Aorta (tissue), 5 donors: ENCODE measurements around the gene SPATA19. TPM values are rescaled to one million over a fixed set of nuclear protein-coding genes. Genes with fewer than 3 reads are reported as not detected.

Experiments used
- ATAC-seq: fragments of 200-7000 bp; cut with Tn5 transposase; one replicate; pipeline ENCODE4 v1.9.1; 2022; ENCODE audit warnings: moderate library complexity; ENCODE audit not compliant: low FRiP score
- DNase-seq, 2 donors: peaks; one replicate each; pipeline ENCODE4 v3.0.0-alpha.2; 2020
- H3K27ac ChIP-seq, 2 donors: one replicate each; pipeline ENCODE4 v1.5.1; 2013; ENCODE audit warnings: low read length in 2 of 2, mild to moderate bottlenecking in 2 of 2, moderate library complexity in 2 of 2, control low read depth in 1 of 2, inconsistent platforms in 1 of 2, low read depth in 1 of 2
- H3K27me3 ChIP-seq, 2 donors: one replicate each; pipeline ENCODE4 v1.6.1; 2013; ENCODE audit warnings: control low read depth in 1 of 2, low read length in 1 of 2, mild to moderate bottlenecking in 1 of 2, moderate library complexity in 1 of 2; ENCODE audit not compliant: insufficient read depth in 2 of 2, control insufficient read depth in 1 of 2
- H3K36me3 ChIP-seq, 2 donors: one replicate each; pipeline ENCODE4 v1.6.1; 2013; ENCODE audit warnings: control low read depth in 1 of 2, low read length in 1 of 2, mild to moderate bottlenecking in 1 of 2; ENCODE audit not compliant: insufficient read depth in 2 of 2, control insufficient read depth in 1 of 2
- H3K4me1 ChIP-seq, 2 donors: one replicate each; pipeline ENCODE4 v1.6.1; 2013; ENCODE audit warnings: low read length in 2 of 2, control low read depth in 1 of 2, mild to moderate bottlenecking in 1 of 2, moderate library complexity in 1 of 2; ENCODE audit not compliant: insufficient read depth in 2 of 2, control insufficient read depth in 1 of 2
- H3K4me3 ChIP-seq, 2 donors: one replicate each; pipeline ENCODE4 v1.5.1; 2013; ENCODE audit warnings: low read length in 2 of 2, control low read depth in 1 of 2, mild to moderate bottlenecking in 1 of 2
- H3K9me3 ChIP-seq: one replicate; pipeline ENCODE4 v1.6.1; 2013; ENCODE audit warnings: mild to moderate bottlenecking, low read length; ENCODE audit not compliant: control insufficient read depth
- WGBS, 2 donors: extraction: QIAGEN DNeasy Blood & Tissue Kit; methylation state at CpG; one replicate each; pipeline ENCODE4 v1.1.7; 2013; 5-methylcytosine and 5-hydroxymethylcytosine counted together
- intact Hi-C, 2 donors: fragments of 100-400 bp; cut with DNase I; formaldehyde crosslinking; loops; one replicate each; pipeline versions ENCODE4 v1.14.2 to v1.15.0; 2022
- polyA plus RNA-seq, 2 donors: library from polyadenylated mRNA; stranded (reverse); fragments of 200-250 nt; gene quantifications; one replicate each; pipeline ENCODE4 v1.2.3, GENCODE V29; 2013
- total RNA-seq, 2 donors: library from RNA; stranded (reverse); fragmentation: NEBNext Ultra II Directional; extraction: Animal tissue kit (Norgen Biotek cat#: 25700); gene quantifications; one replicate each; pipeline ENCODE4 v1.2.1, GENCODE V29; 2021
- donor health status: healthy with polysubstance abuse.
- donor health status: Bipolar disorder and iron deficiency.
- donor health status: DM: no; HTN: no; CAD: no.
- donor health status: DM: no; HTN: no; CAD: no.
- donor health status: DM: yes; HTN: yes; CAD: no.

SPATA19 gene
- total and polyA plus RNA-seq, 4 donors = not detected

DNA sequence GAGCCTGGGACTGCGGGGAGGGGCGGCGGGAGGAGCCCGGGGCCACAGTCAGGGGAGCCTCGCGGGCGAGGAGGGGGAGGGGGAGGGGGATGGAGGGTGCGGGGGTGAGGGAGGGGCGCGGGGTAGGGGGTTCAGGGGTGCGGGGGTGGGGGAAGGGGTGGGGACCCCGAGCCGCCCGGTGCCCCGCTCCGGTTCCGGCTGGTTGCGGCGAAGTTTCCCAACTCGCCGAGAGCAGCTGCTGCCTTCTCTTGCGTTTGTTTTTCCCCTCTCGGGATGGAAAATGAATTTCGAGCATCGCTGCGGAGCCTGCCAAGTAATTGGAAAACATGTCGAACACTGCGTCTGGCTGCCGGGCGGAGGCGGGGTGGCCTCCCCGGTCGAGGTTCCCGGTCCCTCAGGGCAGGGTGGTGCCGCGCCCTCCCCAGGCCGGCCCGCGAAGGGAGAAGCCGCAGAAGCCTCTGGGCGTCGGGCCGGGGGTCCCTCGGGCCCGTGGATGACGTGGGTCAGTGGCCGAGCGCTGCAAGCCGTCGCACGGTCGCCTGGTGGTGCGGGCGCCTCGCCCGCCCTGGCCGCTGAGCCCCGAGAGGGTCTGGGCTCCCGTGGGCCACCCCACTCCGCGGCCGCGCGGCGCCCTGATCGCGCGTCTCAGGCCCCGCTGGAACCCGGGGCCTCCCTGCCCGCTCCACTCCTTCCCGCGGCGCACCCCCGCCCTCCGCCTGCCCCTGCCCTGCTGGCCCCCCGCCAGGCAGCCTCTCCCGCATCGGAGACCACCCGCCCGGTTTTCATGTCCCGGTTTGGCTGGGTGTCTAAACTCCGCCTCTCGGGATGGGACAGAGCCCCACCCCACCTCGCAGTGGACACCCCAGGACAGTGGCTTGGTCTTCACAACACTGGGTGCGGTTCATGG is 12.1 kb downstream of the SPATA19 start:
- ATAC-seq (no peak), DNase-seq (no peak)
- H3K4me1 ChIP-seq = no peaks in the 10 kb centered on the region
- H3K27ac ChIP-seq = no peak overlapping the region
- no peaks in the 10 kb centered on the region for H3K9me3 ChIP-seq
- no peak overlapping the region for H3K4me3 ChIP-seq
- no peaks in the 10 kb centered on the region for H3K27me3 ChIP-seq
- intact Hi-C loops = loop anchor here (5.0 to 10.0 kb wide), 2 partner anchors 696 to 748 kb away; no protein-coding TSS in a partner anchor
- no peaks in the 10 kb centered on the region for H3K36me3 ChIP-seq
- 78 to 89% methylated on average over 66 to 80 of the region's 86 CpGs for WGBS, 2 donors

DNA sequence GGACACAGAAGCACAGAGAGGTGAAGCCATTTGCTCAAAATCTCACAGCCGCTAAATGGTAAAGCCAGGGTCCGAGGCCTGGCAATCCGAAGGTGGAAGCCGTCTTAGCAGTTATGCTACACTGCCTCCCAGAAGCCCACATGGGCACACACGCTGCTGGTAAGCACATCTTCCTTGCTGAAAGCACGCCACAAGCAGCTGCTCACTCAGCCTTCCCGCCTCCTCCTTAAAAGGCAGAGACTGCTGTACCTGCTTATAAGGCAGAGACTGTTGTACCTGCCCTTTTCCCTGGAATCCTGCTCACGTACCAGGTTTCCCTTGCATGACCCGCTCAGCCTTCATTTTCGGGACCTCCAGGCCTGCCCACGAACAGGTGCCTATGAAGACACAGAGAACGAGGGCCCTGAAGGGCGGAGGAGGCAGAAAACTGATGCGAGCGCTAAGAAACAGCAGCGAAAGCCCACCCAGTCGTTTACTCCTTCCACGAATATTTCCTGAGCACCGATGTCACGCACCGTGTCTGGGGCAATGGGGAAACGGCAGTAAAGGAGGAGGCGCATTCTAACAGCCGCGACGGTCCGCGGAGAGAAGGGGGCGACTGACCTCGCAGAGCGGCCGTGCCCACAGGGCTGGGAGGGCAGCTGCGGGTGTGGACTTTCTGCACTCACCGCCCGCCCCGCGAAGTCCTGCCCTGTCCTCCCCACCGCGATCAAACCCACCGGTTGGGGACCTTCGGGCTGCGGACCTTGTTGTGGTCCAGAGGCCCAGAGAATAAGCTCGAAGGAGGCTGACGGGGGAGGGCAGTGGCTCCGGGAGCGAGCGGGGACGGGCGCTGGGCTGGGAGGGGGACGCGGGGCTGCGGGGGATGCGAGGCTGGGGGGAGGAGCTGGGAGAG is 13.0 kb downstream of the SPATA19 start:
- no peak for DNase-seq
- Histone ChIP-seq H3K27ac (no peak overlapping the region), H3K4me3 (no peak overlapping the region), H3K9me3 (no peaks in the 10 kb centered on the region), H3K27me3 (no peaks in the 10 kb centered on the region), H3K4me1 (no peaks in the 10 kb centered on the region), H3K36me3 (no peaks in the 10 kb centered on the region)
- ATAC-seq = no peak
- 91 to 93% methylated on average over 46 to 53 of the region's 53 CpGs for WGBS, 2 donors
- intact Hi-C loops = loop anchor here (5.0 to 10.0 kb wide), 2 partner anchors 695 to 748 kb away; no protein-coding TSS in a partner anchor

DNA sequence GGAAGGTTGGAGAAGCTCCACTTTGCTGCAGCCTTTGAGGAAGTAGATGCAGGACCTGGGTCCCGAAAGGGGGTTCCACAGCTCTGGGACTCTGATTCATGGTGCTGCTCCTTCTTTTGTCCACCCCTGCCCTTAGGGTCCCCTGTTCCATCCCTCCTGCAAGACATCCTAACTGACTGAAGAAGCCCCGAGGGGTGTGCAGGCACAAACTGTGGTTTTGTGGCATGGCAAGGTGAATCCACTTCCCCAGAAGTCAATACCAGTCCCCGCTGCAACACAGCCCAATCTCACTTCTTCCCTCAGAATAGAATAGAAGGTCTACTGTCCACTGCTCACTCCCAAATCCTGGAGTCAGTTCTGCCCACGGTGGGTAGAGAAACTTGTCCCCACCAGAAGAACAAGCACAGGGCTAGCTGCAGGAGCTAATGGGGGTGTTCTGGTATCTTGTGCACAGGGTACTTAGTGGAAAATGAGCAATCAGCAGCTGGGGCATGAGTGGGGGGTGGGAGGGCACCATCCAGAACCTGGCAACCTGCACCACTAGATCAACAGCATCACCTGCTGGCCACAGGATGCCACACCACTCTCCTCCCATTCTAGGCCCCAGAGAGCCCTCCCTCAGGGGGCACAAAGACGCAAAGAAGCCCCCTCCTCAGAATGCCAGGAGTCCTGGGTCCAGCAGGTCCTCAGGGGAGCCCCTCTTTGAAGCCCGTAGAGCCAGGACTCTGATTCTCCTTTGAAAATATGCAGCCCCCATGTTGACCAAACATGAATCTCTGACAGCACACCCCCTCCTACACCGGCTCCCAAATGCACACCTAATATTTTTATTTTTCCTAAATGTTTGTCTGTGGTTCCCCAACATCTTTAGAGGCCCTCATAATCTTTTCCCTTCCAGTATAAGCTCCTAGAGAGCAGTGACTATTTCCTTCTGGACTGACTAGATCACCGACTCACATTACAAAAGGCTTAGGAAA is 14.1 kb downstream of the SPATA19 start:
- DNase-seq = no peak
- Histone ChIP-seq H3K27me3 (no peaks in the 10 kb centered on the region), H3K4me1 (no peaks in the 10 kb centered on the region), H3K27ac (no peak overlapping the region), H3K9me3 (no peaks in the 10 kb centered on the region), H3K36me3 (no peaks in the 10 kb centered on the region), H3K4me3 (no peak overlapping the region)
- WGBS, 2 donors = 73 to 75% methylated on average over 8 of the region's 8 CpGs
- no peak for ATAC-seq
- intact Hi-C loops = loop anchor here (5.0 to 10.0 kb wide), 2 partner anchors 694 to 746 kb away; no protein-coding TSS in a partner anchor

DNA sequence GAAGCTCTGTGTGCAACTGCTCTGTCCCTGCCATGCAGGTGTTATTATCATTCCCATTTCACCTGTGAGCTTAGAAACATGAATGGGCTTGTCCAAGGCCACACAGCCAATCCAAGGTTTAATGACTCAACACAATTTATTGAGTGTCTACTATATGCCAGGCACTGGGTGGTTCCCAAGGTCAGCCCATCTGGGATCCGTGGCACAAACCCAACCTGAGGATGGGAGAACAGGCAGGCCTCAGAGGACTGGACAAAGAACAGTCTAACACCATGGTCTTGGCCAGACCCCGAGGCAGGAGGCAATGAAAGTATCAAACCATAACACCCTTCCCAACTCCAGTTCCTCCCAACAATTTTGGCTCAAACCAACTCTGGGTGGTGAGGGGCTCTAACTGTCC is 15.7 kb downstream of the SPATA19 start:
- Histone ChIP-seq H3K36me3 (no peaks in the 10 kb centered on the region), H3K4me1 (no peaks in the 10 kb centered on the region), H3K27me3 (no peaks in the 10 kb centered on the region), H3K27ac (no peak overlapping the region), H3K9me3 (no peaks in the 10 kb centered on the region), H3K4me3 (no peak overlapping the region)
- DNase-seq (no peak), ATAC-seq (no peak)
- 78 to 80% methylated on average over 2 of the region's 2 CpGs for WGBS, 2 donors
- intact Hi-C loops = no loop called here

DNA sequence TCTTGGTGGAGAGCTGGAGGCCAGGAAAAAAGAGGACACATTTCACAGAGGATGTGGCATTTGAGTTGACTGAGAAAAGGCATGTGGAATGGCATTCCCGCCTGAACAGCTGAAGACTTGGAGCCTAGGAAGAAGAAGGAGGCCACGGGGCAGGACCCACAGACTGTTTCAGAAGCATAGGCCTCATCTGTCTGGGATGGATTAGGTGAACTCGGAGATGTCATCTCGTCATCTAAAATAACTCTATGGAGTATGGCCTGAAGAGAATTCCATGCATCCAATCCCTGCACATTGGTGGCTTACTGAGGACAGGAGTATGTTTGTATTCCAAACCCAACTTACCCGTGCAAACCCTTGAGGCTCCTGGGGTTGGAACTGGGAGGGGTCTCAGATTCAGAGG is 16.4 kb downstream of the SPATA19 start:
- intact Hi-C loops = no loop called here
- no peak overlapping the region for H3K4me3 ChIP-seq
- no peaks in the 10 kb centered on the region for H3K4me1 ChIP-seq
- ATAC-seq = no peak
- no peak for DNase-seq
- no peaks in the 10 kb centered on the region for H3K36me3 ChIP-seq
- H3K27ac ChIP-seq = no peak overlapping the region
- no peaks in the 10 kb centered on the region for H3K9me3 ChIP-seq
- no peaks in the 10 kb centered on the region for H3K27me3 ChIP-seq
- 72% methylated on average over 5 of the region's 5 CpGs for WGBS, 2 donors

DNA sequence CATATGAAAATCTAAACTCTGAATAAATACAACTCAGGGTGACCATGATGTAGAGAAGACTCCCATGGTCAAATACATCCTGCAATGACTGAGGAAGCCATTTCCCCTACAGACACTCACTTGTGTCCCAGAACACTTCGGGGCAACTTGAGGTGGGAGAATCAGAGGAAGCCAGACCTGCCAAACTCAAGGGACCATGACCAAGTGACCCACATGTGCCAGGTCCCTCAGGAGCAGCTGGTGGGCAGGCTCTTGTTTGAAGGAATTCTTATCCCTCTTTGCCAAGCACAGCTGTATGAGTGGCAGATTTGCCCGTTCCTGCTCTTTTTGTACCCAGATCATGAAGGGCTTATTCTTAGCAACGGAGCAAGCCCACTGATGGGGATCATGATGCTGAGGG is 17.8 kb downstream of the SPATA19 start:
- no peak for ATAC-seq
- intact Hi-C loops = no loop called here
- DNase-seq = no peak

DNA sequence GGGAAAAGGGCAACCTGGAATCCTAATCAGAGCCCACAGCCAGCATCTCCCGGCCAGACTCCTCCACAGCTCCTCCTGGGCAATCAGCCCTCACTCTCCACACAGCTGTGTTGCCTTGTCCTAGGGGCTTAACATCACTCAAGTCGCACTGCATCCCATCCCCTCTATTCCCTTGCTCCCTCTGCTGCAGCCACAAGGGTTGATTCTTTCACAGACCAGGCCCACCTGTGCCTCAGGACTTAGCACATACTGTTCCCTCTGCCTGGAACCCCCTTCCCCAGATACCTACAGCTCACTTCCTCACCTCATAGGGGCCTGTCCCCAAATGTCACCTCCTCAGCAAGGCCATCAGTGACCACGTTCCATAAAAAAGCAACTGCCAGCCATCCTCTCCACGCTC is 18.4 kb downstream of the SPATA19 start:
- H3K4me3 ChIP-seq = no peak overlapping the region
- ATAC-seq (no peak), DNase-seq (no peak)
- no peaks in the 10 kb centered on the region for H3K9me3 ChIP-seq
- H3K4me1 ChIP-seq = no peaks in the 10 kb centered on the region
- intact Hi-C loops = no loop called here
- no peaks in the 10 kb centered on the region for H3K27me3 ChIP-seq
- H3K27ac ChIP-seq = no peak overlapping the region
- WGBS, 2 donors = 82 to 83% methylated on average over 4 of the region's 4 CpGs
- H3K36me3 ChIP-seq = no peaks in the 10 kb centered on the region

More for the DNA sequence above, 17.8 kb downstream of the SPATA19 start:
- no peaks in the 10 kb centered on the region for H3K27me3 ChIP-seq
- H3K4me1 ChIP-seq = no peaks in the 10 kb centered on the region
- H3K9me3 ChIP-seq = no peaks in the 10 kb centered on the region
- 54 to 64% methylated on average over 3 of the region's 3 CpGs for WGBS, 2 donors
- H3K4me3 ChIP-seq = no peak overlapping the region
- H3K36me3 ChIP-seq = no peaks in the 10 kb centered on the region
- no peak overlapping the region for H3K27ac ChIP-seq

DNA sequence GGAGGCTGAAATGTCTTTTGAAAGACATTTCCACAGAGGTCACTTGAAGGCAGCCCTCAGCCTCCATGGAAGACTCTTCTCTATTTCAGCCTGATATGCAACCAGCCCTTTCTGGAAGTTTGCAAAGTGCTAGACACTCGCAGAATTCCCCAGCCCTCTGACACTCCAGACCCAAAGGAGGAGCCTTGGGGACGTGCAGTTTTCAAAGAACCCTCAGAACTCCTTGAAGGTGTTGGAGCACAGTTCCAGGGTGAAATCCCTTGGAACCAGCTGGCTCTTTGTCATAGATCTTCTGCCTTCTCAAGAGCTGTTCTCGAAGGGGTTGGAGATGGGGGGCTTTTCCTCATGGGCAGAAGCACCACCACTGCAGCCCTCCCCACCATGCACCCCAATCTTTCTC is 19.6 kb downstream of the SPATA19 start:
- no peak for ATAC-seq
- Histone ChIP-seq H3K36me3 (no peaks in the 10 kb centered on the region), H3K4me3 (no peak overlapping the region), H3K27me3 (no peaks in the 10 kb centered on the region), H3K9me3 (no peaks in the 10 kb centered on the region), H3K4me1 (no peaks in the 10 kb centered on the region), H3K27ac (no peak overlapping the region)
- intact Hi-C loops = no loop called here
- WGBS, 2 donors = 64 to 66% methylated on average over 3 of the region's 3 CpGs
- no peak for DNase-seq
